Measurements from ENCODE around the gene KATNA1. TPM values are rescaled to one million over a fixed set of nuclear protein-coding genes. Genes with fewer than 3 reads are reported as not detected.

KATNA1 gene
- total and polyA plus RNA-seq, 9 of the 15 experiments (the other 6 are each of a cell fraction or from before 2014, with no cell fraction given) = 22.5 to 76.9 (median 45.0) TPM

GRCh38 chr6:149545258-149545753 lies 103.2 kb downstream of the KATNA1 start (continued):
- TF ChIP-seq FOS (IDR thresholded peaks at IDR 0.05; ENCODE audit: extremely low read depth, insufficient read length) (no peak), ZNF143 (CRISPR knock-in tag; IDR thresholded peaks at IDR 0.05) (0 out of 2 replicates have a peak, but pooled peaks have one; percentile 17), MCM2 (IDR thresholded peaks at IDR 0.05; ENCODE audit: low read depth) (no peak), ARID1B (IDR thresholded peaks at IDR 0.05) (no peak), ZNF592 (IDR thresholded peaks at IDR 0.05) (no peak), ESRRB (CRISPR knock-in tag; IDR thresholded peaks at IDR 0.05; ENCODE audit: borderline replicate concordance) (no peak), TFAM (CRISPR knock-in tag; conservative IDR thresholded peaks at IDR 0.05) (no peak), TCF7 (IDR thresholded peaks at IDR 0.05; ENCODE audit: borderline replicate concordance) (no peak), NR2C1 (IDR thresholded peaks at IDR 0.05) (no peak), NR2C1 (tag; IDR thresholded peaks at IDR 0.05) (no peak), PCBP2 (IDR thresholded peaks at IDR 0.05; ENCODE audit: low read depth, low read length, poor library complexity, severe bottlenecking) (no peak), ZNF316 (IDR thresholded peaks at IDR 0.05) (no peak), ATF1 (CRISPR knock-in tag; IDR thresholded peaks at IDR 0.05) (no peak), ATF1 (tag; IDR thresholded peaks at IDR 0.05) (no peak), CXXC5 (CRISPR knock-in tag; IDR thresholded peaks at IDR 0.05) (no peak), ZNF407 (IDR thresholded peaks at IDR 0.05; ENCODE audit: low read depth) (no peak; the same call in 1 of the 2 replicates)
